ENCODE results near the gene PALB2. TPM values are rescaled to one million over a fixed set of nuclear protein-coding genes. Genes with fewer than 3 reads are reported as not detected.

PALB2 gene
- total RNA-seq, 4 donors from 2014 or later: 8.3 to 16.5 (median 11.2) TPM

DNA sequence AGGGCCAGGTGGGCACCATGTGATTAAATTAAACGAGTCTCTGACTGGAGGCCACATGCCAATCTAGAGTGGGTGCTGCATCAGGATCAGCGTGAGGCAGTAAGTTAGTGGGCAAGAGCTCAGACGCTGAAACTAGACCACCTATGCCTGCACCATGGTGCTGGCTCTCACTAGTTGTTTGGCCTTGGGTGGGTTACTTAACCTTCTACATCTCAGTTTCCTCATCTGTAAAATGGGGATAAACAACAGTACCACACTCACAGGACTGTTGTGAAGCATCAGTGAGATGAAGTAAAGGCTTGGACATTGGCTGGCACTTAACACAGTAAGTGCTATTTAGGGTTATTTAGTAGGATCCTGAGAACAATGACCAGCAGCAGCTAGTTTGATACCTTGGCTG lies 50.9 kb downstream of the PALB2 start:
- TF ChIP-seq, protein P1, sequence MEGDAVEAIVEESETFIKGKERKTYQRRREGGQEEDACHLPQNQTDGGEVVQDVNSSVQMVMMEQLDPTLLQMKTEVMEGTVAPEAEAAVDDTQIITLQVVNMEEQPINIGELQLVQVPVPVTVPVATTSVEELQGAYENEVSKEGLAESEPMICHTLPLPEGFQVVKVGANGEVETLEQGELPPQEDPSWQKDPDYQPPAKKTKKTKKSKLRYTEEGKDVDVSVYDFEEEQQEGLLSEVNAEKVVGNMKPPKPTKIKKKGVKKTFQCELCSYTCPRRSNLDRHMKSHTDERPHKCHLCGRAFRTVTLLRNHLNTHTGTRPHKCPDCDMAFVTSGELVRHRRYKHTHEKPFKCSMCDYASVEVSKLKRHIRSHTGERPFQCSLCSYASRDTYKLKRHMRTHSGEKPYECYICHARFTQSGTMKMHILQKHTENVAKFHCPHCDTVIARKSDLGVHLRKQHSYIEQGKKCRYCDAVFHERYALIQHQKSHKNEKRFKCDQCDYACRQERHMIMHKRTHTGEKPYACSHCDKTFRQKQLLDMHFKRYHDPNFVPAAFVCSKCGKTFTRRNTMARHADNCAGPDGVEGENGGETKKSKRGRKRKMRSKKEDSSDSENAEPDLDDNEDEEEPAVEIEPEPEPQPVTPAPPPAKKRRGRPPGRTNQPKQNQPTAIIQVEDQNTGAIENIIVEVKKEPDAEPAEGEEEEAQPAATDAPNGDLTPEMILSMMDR (IDR thresholded peaks at IDR 0.05; ENCODE audit: low read depth): no peak

DNA sequence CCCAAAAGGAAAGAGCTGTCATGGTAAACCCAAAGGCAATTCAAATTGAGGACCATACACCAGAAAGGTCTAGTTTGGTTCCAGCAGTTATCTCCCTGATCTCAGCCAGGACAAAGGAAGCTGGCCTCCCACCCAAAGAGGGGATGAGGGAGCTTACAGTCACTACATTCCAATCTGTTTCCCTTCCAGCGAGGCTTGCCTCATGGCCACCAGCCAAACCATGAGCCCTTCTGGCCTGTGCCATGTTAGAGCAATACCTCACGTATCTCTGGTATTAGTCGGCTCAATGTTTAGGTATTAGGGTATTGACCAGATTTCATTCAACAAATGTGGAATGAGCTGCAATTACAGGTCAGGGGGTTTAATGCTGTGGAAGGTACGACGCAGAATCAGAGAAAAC lies 53.4 kb downstream of the PALB2 start:
- TF ChIP-seq, protein P1 (IDR thresholded peaks at IDR 0.05; ENCODE audit: low read depth): no peak

DNA sequence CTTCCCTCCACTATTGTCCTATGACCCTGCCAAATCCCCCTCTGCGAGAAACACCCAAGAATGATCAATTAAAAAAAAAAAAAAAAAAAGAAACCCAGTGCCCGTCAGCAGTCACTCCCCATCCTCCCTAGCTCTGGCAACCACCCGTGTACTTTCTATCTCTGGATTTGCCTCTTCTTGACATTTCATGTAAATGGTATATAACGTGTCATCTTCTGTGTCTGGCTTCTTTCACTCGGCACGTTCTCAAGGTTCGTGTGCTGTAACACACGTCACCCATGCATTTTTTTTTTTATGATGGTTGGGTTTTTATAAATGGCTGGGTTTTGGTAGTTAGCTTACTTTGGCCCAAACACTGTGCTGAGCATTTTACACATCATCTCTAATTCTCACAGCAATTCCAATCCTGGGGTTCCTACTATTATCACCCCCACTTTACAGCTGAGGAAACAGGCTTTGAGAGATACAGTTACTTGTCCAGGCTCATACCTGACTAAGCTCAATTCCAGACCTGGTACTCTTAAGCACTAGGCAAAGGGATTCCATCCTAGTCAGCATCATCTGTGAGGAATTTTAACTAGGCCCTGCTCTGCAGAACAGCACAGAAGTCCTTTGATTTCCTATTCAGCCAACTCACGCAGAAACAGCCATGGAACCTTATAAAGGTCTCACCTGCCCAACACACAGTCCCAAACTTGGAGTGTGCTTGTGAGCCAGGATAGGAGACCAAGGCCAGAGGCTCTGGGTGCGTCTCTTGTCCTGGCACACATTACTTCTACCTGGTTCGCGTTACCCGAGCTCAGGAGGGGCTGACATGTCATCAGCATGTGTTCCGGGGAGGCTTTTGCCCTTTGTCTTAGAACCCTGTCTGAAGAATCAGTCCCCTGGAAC lies 56.7 kb downstream of the PALB2 start:
- TF ChIP-seq, protein P1 (IDR thresholded peaks at IDR 0.05; ENCODE audit: low read depth): no peak

DNA sequence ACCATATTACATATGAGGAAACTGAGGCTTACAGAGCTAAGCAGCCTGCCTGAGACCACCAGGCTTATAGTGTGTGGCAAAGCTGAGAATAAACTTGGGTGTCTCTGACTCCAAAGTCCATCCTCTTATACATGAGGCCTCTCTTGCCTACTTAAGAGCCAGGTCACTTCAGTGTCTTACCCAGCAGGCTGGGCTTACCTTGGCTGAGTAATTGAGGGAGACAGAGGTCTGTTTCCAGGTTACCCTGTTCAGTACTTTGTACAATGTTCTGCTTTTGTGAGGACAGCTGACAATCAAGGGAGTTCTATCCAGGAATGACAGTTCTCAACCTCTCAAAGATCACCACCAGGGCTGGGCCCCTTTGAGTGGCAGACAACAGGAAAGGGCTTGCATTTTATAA lies 59.3 kb downstream of the PALB2 start:
- TF ChIP-seq, protein P1 (IDR thresholded peaks at IDR 0.05; ENCODE audit: low read depth): no peak

DNA sequence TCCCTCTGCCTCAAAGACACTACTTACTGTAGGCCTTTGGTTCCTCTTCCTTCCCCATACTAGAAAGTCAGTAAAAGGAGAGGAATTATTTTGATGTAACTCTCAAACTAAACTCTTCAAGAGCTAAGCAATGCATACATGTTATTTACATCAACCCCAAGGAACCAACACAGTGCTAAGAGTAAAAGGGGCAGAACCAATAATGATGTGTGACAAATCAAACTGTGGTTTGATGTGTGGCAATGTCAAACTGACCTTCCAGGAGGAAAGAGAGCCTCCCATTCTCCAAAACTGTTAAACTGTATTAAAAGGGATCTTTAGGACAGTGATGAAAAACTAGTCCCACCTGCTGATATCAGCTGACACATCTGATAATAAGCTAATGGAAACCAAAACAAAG lies 60.7 kb downstream of the PALB2 start:
- TF ChIP-seq, protein P1 (IDR thresholded peaks at IDR 0.05; ENCODE audit: low read depth): no peak

DNA sequence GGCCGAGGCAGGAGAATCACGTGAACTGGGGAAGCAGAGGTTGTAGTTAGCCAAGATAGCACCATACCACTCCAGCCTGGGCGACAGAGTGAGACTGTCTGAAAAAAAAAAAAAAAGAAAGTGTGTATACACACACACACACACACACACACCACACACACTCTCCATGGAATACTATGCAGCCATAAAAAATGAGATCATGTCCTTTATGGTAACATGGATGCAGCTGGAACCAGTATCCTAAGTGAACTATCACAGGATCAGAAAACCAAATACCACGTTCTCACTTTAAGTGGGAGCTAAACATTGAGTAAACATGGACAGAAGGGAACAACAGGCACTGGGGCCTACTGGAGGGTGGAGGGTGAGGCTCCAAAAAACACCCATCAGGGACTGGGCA lies 61.7 kb downstream of the PALB2 start:
- TF ChIP-seq, protein P1 (IDR thresholded peaks at IDR 0.05; ENCODE audit: low read depth): no peak

DNA sequence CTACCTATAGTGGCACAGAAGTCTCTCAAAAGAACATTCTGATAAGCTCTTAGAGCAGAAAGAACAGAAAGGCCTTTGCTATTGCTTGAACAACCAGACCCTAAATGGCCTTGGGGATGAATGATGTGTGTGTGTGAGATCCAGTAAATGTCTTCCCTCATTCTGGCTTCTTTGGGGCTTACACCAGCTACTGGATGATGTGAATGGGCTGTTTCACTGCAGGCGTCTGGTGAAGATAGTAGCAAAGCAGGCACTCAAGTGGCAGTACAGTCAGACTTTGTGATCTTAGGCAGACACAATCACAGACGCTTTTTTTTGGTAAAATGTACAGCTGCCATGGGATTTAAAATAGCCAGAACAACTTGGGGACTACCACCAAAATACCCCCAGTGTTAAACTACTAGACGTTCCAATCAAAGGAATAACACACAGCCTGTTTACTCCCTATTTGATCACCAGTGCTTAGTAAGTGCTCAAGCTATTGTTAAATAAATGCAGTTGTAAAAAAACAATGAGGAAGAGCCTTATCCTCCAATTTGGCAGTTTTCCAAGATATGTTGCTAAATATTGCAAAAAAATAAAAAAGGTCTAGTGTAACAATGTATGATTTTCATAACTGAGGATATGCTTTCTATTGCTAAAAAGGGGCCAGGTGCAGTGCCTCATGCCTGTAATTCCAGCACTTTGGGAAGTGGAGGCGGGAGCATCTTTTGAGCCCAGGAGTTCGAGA lies 62.8 kb downstream of the PALB2 start:
- TF ChIP-seq, protein P1 (IDR thresholded peaks at IDR 0.05; ENCODE audit: low read depth): no peak

All from subcutaneous adipose tissue (tissue), 4 donors.